Tibial nerve (tissue), 4 donors: ENCODE results near the gene DPPA5.

Experiments
- EP300 ChIP-seq, 2 donors: sonication (generic); formaldehyde crosslinking; IDR thresholded peaks; one replicate each; pipeline ENCODE4 v1.6.1; 2017; ENCODE audit warnings: antibody characterized with exemption in 2 of 2, mild to moderate bottlenecking in 1 of 2
- POLR2A ChIP-seq, 2 donors: fragments of 450-650 bp; IDR thresholded peaks; one replicate each; pipeline ENCODE4 v1.6.1; 2017; ENCODE audit warnings: antibody characterized with exemption in 2 of 2, mild to moderate bottlenecking in 2 of 2, moderate library complexity in 2 of 2
- TF ChIP-seq, protein P1 (sequence below), 5 experiments: fragments of 200-600 bp in 3 of 5; fragments of 450-650 bp in 2 of 5; sonication (generic) in 3 of 5; IDR thresholded peaks; one replicate each; pipeline ENCODE4 v1.5.1; 2016 to 2019; ENCODE audit warnings: antibody characterized with exemption in 5 of 5, mild to moderate bottlenecking in 3 of 5, moderate library complexity in 2 of 5

DNA sequence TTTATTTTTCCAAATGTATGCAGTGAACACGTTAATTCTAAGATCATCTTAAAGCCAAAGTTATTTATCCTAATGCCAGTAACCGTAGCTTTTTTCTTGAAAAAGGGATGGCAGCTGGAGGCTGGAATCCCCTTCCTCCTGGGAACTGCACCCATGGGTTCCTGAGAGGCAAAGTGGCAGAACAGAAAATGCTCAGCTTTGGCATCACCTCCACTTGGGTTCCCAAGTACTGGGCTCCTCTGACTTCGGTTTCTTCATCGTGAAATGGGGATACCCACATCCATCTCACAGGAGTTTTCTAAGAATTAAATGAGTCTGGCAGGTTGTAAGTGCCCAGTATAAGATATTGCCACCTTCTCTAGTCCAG is 34.3 kb upstream of the DPPA5 start:
- no peak for TF ChIP-seq POLR2A (IDR thresholded peaks at IDR 0.05)
- TF ChIP-seq, protein P1, sequence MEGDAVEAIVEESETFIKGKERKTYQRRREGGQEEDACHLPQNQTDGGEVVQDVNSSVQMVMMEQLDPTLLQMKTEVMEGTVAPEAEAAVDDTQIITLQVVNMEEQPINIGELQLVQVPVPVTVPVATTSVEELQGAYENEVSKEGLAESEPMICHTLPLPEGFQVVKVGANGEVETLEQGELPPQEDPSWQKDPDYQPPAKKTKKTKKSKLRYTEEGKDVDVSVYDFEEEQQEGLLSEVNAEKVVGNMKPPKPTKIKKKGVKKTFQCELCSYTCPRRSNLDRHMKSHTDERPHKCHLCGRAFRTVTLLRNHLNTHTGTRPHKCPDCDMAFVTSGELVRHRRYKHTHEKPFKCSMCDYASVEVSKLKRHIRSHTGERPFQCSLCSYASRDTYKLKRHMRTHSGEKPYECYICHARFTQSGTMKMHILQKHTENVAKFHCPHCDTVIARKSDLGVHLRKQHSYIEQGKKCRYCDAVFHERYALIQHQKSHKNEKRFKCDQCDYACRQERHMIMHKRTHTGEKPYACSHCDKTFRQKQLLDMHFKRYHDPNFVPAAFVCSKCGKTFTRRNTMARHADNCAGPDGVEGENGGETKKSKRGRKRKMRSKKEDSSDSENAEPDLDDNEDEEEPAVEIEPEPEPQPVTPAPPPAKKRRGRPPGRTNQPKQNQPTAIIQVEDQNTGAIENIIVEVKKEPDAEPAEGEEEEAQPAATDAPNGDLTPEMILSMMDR (IDR thresholded peaks at IDR 0.05), result no peak
- no peak for TF ChIP-seq EP300 (IDR thresholded peaks at IDR 0.05)
